SU-DHL-6 (cell line): ENCODE data around the gene PGF.

ENCODE experiments used
- H2AFZ ChIP-seq: fragments of 200-600 bp; sonication (generic); 2 replicates; pipeline ENCODE4 v1.6.1; 2014; ENCODE audit warnings: low read depth, mild to moderate bottlenecking, moderate library complexity, mixed read lengths, antibody characterized with exemption, low read length; ENCODE audit not compliant: severe bottlenecking
- H3F3A ChIP-seq: fragments of 200-600 bp; shearing (Covaris generic); 2 replicates; pipeline ENCODE4 v1.6.0; 2016; ENCODE audit warnings: antibody characterized with exemption, mild to moderate bottlenecking; ENCODE audit not compliant: insufficient read depth
- H3K27ac ChIP-seq: fragments of 200-600 bp; sonication (generic); 2 replicates; pipeline ENCODE4 v1.5.1; 2016; ENCODE audit warnings: low read depth, mild to moderate bottlenecking, low read length, moderate library complexity, mixed read lengths
- H3K27me3 ChIP-seq: fragments of 200-600 bp; sonication (generic), shearing (Covaris generic); 2 replicates; pipeline ENCODE4 v1.6.0; 2014; ENCODE audit warnings: mild to moderate bottlenecking, low read length
- H3K36me3 ChIP-seq: fragments of 200-600 bp; sonication (generic); 2 replicates; pipeline ENCODE4 v1.6.1; 2014; ENCODE audit warnings: mild to moderate bottlenecking, low read length, mixed read lengths
- H3K4me2 ChIP-seq: fragments of 300-600, 200-600 bp; shearing (Covaris generic), sonication (generic); 2 replicates; pipeline ENCODE4 v1.6.0; 2014; ENCODE audit warnings: low read length, low read depth, mild to moderate bottlenecking; ENCODE audit not compliant: poor library complexity, severe bottlenecking
- H3K4me3 ChIP-seq: fragments of 200-600 bp; sonication (generic); 2 replicates; pipeline ENCODE4 v1.5.1; 2014; ENCODE audit warnings: antibody characterized with exemption, low read length, mild to moderate bottlenecking, mixed read lengths; ENCODE audit not compliant: insufficient read depth, poor library complexity, severe bottlenecking
- H3K79me2 ChIP-seq: fragments of 200-600 bp; sonication (generic); 2 replicates; pipeline ENCODE4 v1.6.1; 2014; ENCODE audit warnings: mild to moderate bottlenecking, low read length, moderate library complexity; ENCODE audit not compliant: insufficient read depth
- H3K9ac ChIP-seq: fragments of 200-600 bp; sonication (generic); 2 replicates; pipeline ENCODE4 v1.7.0; 2014; ENCODE audit warnings: mild to moderate bottlenecking, low read length
- H3K9me2 ChIP-seq: fragments of 200-600 bp; sonication (generic); replicated peaks from 2 replicates; pipeline ENCODE4 v1.6.1; 2014; ENCODE audit warnings: low read length; ENCODE audit not compliant: insufficient read depth
- H3K9me3 ChIP-seq: fragments of 200-600 bp; sonication (generic); 2 replicates; pipeline ENCODE4 v1.6.1; 2014; ENCODE audit warnings: low read length, mixed read lengths; ENCODE audit not compliant: insufficient read depth
- H4K20me1 ChIP-seq: fragments of 200-600 bp; sonication (generic); 2 replicates; pipeline ENCODE4 v1.6.1; 2014; ENCODE audit warnings: low read depth, mild to moderate bottlenecking, antibody characterized with exemption, low read length, moderate library complexity, mixed read lengths
- EZH2phosphoT487 ChIP-seq: fragments of 200-600 bp; sonication (generic), shearing (Covaris generic); conservative IDR thresholded peaks from 2 replicates; pipeline ENCODE4 v1.6.1; 2018; ENCODE audit warnings: mild to moderate bottlenecking, antibody characterized with exemption, low read length, moderate library complexity, mixed read lengths
- TF ChIP-seq, protein P1 (sequence below): fragments of 200-600 bp; sonication (generic); IDR thresholded peaks from one replicate; pipeline ENCODE4 v1.5.1; 2017; ENCODE audit warnings: antibody characterized with exemption, mild to moderate bottlenecking, low read length, moderate library complexity; ENCODE audit not compliant: insufficient read depth, poor library complexity, severe bottlenecking

Gene PGF

GRCh38 chr14:74953686-74954085, 1.7 kb downstream of the PGF start:
- H3K27me3 ChIP-seq = no peaks in the 10 kb centered on the region
- H3K4me3 ChIP-seq = no peak overlapping the region
- H3K9me3 ChIP-seq = no peaks in the 10 kb centered on the region
- H3K9me2 ChIP-seq = no peaks in the 10 kb centered on the region
- no peaks in the 10 kb centered on the region for H4K20me1 ChIP-seq
- H3K4me2 ChIP-seq = no peak overlapping the region
- no peaks in the 10 kb centered on the region for H3K36me3 ChIP-seq
- H3K79me2 ChIP-seq = no peaks in the 10 kb centered on the region
- no peaks in the 10 kb centered on the region for H3F3A ChIP-seq
- no peak overlapping the region for H3K9ac ChIP-seq
- TF ChIP-seq, protein P1, sequence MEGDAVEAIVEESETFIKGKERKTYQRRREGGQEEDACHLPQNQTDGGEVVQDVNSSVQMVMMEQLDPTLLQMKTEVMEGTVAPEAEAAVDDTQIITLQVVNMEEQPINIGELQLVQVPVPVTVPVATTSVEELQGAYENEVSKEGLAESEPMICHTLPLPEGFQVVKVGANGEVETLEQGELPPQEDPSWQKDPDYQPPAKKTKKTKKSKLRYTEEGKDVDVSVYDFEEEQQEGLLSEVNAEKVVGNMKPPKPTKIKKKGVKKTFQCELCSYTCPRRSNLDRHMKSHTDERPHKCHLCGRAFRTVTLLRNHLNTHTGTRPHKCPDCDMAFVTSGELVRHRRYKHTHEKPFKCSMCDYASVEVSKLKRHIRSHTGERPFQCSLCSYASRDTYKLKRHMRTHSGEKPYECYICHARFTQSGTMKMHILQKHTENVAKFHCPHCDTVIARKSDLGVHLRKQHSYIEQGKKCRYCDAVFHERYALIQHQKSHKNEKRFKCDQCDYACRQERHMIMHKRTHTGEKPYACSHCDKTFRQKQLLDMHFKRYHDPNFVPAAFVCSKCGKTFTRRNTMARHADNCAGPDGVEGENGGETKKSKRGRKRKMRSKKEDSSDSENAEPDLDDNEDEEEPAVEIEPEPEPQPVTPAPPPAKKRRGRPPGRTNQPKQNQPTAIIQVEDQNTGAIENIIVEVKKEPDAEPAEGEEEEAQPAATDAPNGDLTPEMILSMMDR = no peak
- no peak for TF ChIP-seq EZH2phosphoT487
- no peak overlapping the region for H3K27ac ChIP-seq
- H2AFZ ChIP-seq = no peak overlapping the region

- no peak overlapping the region for H3K4me3 ChIP-seq
- no peak overlapping the region for H2AFZ ChIP-seq
- H3F3A ChIP-seq = no peaks in the 10 kb centered on the region
- no peak overlapping the region for H3K27ac ChIP-seq
- no peaks in the 10 kb centered on the region for H4K20me1 ChIP-seq
- no peak overlapping the region for H3K4me2 ChIP-seq
- H3K36me3 ChIP-seq = no peaks in the 10 kb centered on the region
- no peak for TF ChIP-seq EZH2phosphoT487
- TF ChIP-seq, protein P1 = no peak
- H3K9ac ChIP-seq = no peak overlapping the region
- no peaks in the 10 kb centered on the region for H3K79me2 ChIP-seq
- no peaks in the 10 kb centered on the region for H3K27me3 ChIP-seq
- no peaks in the 10 kb centered on the region for H3K9me2 ChIP-seq
- H3K9me3 ChIP-seq = no peaks in the 10 kb centered on the region
Observed at GRCh38 chr14:74952697-74953484, 2.5 kb downstream of the PGF start.

GRCh38 chr14:74952180-74952665, 3.2 kb downstream of the PGF start:
- Histone ChIP-seq H3K27ac (no peak overlapping the region), H4K20me1 (no peaks in the 10 kb centered on the region)

More at GRCh38 chr14:74952180-74952665, 3.2 kb downstream of the PGF start:
- TF ChIP-seq EZH2phosphoT487 = no peak
- TF ChIP-seq, protein P1 = no peak
- Histone ChIP-seq H3K79me2 (no peaks in the 10 kb centered on the region), H3K4me3 (no peak overlapping the region), H3K27me3 (no peaks in the 10 kb centered on the region), H3K9me3 (no peaks in the 10 kb centered on the region), H3F3A (no peaks in the 10 kb centered on the region), H3K9me2 (no peaks in the 10 kb centered on the region), H3K36me3 (no peaks in the 10 kb centered on the region), H3K9ac (no peak overlapping the region), H2AFZ (no peak overlapping the region), H3K4me2 (no peak overlapping the region)
